HuH-7.5 (cell line): ENCODE data around the gene TIAM2.

Experiments used
- DNase-seq: peaks from one replicate; pipeline ENCODE4 v3.0.0; 2011; ENCODE audit warnings: low spot score

The TIAM2 gene

GRCh38 chr6:155128977-155129376 is 133.9 kb downstream of the TIAM2 start:
- no peak for DNase-seq

- no peak for DNase-seq
Measured at GRCh38 chr6:155129744-155130143, 134.6 kb downstream of the TIAM2 start.

DNA sequence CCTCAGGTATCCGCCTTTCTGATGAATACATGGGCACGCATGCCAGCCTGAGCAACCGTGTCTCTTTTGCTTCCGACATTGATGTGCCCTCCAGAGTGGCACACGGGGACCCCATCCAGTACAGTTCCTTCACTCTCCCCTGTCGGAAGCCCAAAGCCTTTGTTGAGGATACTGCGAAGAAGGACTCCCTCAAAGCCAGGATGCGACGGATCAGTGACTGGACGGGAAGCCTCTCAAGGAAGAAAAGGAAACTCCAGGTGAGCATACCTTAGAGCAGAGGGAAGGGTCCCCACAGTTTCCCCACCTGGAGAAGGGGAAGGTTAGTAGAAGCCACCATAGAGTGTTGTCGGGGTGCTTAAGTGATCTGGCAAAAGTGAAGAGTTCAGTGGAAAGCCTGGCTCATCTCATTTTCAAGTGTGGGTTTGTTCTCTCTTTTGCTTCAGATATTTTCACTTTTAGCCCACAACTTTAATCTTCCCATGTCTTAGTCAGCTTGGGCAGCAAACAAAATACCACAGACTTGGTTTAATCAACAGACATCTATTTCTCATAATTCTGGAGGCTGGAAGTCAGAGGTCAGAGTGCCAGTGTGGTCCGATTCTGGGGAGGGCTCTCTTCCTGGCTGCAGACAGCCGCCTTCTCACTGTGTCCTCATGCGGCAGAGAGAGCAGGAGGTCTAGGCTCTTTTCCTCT is 135.2 kb downstream of the TIAM2 start:
- no peak for DNase-seq

DNA sequence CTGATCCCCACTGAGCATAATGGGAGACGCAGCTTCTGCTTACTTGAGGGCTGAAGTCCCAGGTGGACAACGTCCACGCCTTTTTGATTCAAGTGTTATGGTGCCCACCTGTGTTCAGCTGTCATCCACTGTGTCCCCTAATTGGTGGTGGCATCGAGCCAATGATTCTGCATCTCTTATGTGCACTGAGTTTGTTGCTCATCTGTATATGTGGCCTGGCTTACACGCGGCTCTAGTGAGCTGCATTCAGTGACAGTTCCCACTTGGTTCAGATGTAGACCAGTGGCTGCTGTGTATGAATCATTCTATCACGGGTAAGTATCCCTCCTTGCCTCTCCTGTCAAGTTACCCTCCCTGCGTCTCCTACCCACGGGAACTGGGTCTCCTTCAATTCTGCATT is 137.5 kb downstream of the TIAM2 start:
- no peak for DNase-seq

GRCh38 chr6:155141002-155141401 is 145.9 kb downstream of the TIAM2 start:
- no peak for DNase-seq

DNA sequence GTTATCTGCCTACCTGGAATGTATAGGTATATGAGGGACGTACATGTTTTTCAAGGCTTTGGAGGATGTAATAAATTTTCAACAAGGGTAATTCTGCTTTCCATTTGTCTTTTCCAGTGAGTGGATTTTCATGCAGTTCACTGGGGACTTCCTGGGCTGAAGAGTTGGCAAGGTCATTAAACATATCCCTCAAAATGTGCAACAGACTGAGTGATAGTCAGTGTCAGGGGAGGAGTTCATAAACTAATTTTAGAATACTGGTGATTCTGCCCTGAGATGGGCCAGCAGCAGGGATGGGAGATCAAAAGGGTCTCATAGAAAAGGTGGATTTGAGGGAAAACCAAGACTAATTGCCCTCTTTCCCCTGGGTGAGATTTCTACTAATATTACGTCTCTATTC is 146.4 kb downstream of the TIAM2 start:
- DNase-seq = no peak

DNA sequence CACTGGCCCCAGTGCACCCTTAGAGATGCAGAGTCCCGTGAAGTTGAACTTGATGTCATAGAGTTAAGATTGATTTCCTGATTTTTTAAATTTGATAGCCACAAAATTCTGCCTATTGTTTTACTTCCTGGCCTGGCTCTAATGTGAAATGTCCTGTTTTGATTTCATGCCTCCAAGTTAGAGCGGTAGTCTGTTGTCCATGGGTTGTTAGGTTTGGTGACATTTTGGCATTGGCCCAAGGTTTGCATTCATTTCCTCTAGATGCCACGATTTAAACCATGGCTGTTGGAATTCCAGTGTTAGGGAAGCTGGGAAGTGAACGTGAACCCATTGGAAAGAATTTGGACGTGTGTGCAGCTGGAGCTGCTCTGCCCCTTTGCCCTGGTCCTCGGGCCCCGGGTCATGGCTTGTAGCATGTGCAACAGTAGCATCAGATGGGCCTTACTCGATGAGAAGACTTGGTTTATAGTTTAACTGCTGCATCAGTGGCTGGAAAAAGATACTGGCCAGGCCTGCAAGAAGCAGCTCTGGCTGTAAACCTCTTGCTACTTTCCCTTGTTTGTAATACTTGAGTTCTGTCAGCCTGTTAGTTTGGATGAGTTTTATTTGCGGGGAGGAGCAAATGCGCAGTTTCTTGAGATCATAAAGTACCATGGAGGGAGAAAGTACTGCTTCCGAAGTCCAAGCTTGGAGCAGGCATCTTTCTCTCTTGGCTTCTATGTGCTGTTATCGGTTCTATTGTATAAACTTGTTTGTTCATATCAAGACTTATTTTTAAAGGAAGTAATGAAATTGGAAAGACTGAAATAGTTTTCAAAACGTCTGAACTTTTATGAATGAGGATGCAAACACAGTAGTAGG is 147.3 kb downstream of the TIAM2 start:
- DNase-seq = no peak

GRCh38 chr6:155143029-155143577 is 148.0 kb downstream of the TIAM2 start:
- DNase-seq = no peak

- no peak for DNase-seq
Measured at GRCh38 chr6:155143578-155144106, 148.5 kb downstream of the TIAM2 start.

- no peak for DNase-seq
Measured at GRCh38 chr6:155146205-155146604, 151.1 kb downstream of the TIAM2 start.

DNA sequence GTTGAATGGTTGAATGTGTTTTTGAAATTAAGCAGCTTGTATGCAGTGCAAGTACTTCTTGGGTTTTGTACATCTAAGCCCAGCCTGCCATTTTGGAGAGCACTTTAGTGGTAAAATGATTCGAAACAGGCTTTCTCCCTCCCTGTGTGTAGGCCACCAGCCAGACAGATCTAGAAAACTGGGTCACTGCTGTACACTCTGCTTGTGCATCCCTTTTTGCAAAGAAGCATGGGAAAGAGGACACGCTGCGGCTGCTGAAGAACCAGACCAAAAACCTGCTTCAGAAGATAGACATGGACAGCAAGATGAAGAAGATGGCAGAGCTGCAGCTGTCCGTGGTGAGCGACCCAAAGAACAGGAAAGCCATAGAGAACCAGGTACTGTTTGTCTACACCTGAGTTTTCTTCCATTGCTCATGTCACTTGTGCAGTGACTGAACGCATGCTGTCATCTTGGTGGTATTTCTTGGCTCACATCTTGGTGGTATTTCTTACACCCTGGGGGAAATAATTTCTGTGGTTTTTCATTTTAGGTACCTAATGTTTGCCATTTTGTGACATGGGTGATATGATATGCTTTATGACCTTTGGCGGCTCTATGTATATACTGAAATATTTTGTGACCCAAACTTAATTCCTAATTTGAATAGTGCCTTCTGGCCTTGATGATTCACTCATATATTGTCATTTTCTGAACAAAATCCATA is 153.0 kb downstream of the TIAM2 start:
- no peak for DNase-seq

DNA sequence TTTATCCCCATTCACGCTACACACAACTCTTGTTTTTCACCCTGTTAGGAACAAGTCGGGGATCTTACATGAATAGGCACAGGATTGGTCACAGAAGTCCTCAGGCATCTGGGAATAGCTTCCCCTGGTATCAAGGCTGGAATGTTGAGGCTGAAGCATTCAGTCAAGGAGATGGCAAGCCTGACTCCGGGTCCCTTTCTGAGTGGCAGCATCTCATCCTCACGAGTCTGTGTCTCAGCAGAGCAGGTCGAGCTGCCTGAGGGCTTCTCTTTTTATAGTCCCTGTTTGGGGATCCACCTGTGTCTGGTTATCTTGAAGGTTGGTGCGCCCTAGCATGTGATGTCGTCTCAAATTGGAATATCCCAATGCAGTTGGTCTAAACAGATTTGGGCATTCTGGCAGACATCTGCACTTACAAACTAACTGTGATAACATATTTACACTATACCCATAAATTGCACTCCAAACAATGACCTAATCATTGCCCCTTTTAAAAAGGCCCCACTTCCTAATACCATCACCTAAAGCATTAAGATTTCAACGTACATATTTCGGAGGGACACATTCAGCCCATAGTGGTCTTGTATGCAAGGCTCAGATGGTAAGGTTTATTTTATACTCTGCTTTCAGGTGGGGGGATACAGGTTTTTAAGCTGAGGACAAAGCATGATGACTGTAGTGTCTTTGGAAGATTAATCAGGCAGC is 156.0 kb downstream of the TIAM2 start:
- DNase-seq = no peak

DNA sequence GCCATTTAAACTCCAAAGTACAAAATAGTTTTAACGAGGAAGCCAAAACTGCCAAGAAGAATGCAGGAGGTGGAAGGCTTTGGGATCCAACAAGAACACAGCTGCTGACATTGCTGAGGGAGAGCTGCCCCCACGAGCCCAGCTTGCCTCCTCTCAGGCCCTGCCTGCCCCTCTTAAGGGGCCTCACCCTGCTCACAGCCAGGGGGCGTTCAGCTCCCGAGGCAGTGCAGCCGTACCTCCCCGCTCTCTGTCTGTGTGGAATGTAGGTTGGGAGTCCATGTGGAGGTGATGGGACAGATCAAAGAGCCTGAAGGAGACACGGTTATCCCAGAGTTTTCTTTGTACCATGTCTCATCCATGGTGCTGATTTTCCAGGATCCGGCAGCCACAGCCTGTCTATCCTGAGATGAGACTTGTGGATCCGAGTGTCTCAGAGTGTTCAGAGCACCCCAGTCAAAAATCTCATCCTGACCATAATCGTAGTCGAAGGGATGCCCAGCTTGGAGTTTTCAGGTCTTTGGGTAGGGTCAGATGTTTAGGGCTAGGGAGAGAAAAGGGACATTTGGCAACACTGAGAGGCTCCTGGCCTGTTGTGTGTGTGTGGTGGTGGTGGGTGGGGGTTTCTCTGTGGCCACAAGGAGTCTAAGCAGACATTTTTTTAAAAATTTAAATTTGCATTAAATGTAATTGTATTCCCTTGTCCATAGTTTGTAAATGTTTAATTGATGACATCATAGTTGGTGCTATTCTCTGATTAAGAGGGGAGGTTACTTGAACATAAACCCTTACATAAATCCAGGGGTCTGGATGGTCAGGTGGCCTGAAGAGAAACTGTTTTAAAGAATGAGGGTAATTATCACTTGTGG is 157.3 kb downstream of the TIAM2 start:
- DNase-seq = no peak

- DNase-seq = no peak
Measured at GRCh38 chr6:155154158-155154830, 159.2 kb downstream of the TIAM2 start.

- DNase-seq = no peak
Measured at GRCh38 chr6:155155787-155156447, 160.8 kb downstream of the TIAM2 start.

DNA sequence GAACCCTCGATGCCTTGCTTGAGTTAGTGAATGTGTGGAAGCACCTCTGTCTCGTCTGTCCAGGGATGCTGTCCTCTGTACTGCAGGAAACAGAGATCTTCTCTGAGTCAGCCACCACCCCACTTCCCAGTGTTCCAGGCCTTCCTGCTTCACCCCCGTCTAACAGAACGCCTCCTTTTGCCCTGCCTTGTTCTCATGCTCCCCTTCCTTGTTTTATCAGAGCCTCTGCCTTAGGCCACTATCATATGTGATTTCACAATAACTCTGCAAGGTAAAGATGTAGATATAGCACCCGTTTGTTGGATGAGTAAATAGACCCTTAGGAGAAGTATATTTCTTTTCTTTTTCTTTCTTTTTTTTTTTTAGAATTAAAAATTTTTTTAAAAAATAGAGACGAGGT is 162.0 kb downstream of the TIAM2 start:
- DNase-seq = no peak

DNA sequence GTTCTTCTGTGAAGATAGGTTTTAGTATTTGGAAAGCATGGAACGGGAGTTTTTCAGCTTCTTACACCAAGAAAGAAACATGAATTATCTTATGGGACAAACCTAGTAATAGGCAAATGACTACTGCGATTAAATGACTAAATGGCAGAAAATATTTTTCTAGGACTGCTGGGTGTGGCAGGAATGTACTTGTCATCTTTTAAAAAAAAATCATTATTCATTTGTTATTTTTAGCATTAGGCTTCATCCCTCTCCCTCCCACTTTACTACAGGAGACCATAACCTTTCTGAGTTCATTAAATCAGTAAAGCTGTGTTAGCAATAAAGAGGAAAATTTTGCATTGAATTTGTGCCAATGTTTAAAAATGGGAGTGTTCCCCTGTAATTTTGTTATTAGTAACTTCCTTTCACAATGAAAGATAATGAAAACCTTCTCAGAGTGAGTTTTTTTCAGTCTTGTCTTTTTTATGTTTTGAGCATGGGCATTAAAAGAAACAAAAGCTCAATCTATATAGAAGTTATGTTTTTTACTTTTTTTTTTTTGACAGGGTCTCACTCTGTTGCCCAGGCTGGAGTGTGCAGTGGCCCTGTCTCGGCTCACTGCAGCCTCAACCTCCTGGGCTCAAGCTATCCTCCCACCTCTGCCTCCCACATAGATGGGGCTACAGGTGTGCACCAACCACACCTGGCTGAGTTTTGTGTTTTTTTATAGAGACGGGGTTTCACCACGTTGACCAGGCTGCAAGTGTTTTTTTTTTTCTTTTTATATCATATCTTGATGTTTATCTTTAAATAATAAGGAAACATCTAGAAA is 163.1 kb downstream of the TIAM2 start:
- no peak for DNase-seq

GRCh38 chr6:155162682-155163081 is 167.6 kb downstream of the TIAM2 start:
- DNase-seq = no peak

DNA sequence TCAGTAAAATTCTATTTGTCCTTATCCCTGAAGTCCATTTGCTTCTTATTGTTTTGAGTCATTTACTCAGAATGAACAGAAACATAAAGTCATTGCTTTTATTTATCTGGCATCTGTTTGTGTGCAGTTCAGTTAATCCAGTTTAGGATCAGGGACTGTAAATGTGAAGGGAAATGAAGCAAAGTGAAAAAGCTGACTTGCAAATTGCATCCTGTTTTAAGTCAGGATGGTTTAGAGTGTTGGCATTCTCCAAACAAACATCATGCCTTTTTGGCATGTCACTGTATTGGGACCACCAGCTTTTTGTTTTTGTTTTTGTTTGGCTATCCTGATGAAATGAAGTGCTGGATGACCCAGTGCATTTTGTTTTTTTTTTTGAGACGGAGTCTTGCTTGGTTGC is 168.5 kb downstream of the TIAM2 start:
- DNase-seq = no peak
